NCI-H1092 (cell line): ENCODE results near the gene TMEM135.
A peak's percentile ranks its signal among the peaks of the same experiment; 100 is the strongest.
"Not testable (repeated sequence)": the region's sequence is repeated elsewhere in the genome, so short reads cannot be mapped to it uniquely, and the experiment has no call there.

Source experiments
- DNase-seq: peaks from one replicate; lab custom pipeline; 2025; lab: John Stamatoyannopoulos, UW

The TMEM135 gene

DNA sequence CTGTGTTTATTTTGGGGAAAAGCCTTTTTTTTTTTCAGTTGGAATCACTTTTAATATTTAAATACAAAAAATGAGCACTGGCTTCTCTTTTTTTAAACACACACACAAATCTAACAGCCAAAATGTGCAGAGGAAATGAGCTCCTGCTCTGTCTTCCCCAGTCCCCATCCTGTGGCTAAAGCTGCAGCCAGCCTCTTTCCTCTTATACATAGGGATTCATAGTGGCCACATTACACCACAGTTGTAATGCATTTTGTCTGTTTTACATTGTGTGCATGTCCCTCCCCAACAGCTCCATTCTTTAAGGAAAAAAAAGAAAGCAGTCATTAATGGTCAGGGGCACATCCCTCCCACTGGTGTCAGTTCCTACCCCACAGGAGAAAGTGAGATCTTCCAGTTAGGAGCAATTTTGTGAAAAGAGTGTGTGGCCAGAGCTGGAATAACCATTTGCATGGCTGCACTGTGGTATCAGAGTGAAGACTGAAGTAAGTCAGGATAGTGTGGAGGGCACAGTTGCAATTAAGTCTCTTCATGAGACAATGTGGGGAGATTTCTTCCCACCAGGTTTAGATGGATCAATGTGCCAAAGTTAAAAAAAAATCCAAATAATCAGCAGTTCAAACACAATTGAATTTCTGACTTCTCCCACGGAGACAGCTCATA, 220.6 kb downstream of the TMEM135 start:
- no peak for DNase-seq

DNA sequence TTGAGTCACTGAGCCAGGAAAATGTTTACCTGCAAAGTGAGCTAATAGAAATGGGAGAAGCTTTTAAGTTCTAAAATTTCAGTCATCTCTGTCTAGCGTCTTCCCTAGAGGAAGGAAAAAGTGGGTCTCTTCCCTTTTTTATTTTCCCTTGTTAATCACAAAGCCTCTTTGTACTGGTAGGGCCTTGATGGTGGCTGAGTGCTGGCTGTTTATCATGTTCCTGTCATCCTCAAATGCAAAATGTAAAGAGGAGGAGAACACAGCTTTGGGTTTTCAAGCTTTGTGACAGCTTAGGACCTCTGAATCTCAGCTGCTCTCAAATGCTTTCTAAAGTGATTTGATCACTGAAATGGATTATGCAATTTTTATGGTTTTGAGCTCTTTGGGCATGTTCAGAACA, 222.0 kb downstream of the TMEM135 start:
- DNase-seq, result no peak

DNA sequence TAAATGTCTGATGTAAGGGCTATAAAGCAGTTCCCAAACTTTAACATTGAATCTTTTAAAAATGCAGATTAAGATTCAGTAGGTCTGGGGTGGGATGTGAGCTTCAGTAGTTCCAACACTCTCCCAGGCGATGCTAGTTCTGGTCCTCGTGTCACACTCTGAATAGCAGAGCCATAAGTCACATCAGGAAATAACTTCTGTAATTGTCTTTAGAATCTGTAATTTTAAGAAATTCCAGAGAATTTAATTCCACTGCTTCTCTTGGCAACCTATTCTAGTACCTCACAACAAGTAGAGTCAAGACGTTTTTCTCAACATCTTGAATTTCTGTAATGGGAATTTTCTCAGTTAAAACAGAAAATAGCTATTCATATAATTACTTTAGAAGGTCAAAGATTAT, 223.1 kb downstream of the TMEM135 start:
- no peak for DNase-seq

DNA sequence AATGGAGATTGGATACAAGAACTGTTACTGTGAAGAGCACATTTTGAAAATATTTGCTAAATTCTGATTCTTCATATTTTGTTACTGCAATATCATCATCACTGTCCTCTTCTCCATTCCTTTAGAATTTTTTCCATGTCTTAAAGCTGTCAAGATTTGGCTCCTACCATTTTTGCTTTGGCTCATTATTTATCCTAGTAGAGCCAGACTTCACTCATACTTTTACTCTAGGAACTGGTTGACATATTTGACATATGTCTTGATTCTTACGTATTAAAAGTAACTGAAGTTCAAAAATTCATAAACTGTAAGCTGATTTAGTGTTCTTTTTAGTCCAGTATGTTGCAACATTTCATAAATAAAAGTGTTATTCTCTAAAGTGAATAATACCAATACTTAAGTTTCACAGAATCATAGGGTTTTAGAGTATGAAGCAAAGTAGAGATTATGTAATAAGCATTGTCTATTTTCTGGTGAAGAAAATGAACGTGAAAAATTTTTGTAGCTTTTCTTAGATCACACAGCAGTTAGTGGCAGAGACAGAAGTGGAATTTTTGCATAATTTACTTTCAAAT, 225.6 kb downstream of the TMEM135 start:
- no peak for DNase-seq

DNA sequence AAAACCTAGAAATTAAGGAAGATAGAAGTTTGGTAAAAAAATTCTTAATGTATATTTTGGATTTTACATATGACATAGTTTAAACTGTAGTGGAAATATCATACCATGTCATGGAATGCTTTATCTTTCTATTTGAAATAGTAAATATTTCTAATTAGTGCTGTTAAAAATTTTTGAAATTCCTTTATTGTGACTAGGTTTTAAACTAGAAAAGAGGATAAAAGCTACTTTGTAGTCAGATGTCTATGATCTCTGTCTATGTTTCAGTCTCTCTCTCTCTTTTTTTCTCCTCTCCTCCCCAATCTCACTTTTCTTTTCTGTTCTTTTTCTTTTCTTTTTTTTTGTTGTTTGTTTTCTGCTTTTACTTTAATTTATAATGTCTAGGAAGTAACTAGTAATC, 226.2 kb downstream of the TMEM135 start:
- DNase-seq, result no peak

DNA sequence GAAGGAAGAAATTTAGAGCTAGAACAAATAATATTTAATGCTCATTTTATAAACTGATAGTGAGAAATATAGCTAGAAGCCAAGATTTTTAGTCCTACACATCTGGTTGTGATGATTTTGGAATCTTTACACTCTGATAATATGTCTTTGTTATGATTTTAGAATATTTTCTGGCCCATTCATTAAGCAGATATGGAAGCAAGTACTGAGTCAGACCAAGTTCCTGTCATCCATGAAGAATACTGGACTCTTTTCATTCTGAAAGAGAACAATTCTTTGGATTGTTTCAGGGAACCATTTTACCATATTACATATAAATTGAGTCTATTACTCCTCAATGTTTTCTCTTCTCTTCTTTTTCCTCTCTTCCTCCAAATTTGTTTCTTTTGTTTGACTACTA, 227.4 kb downstream of the TMEM135 start:
- DNase-seq, result no peak

DNA sequence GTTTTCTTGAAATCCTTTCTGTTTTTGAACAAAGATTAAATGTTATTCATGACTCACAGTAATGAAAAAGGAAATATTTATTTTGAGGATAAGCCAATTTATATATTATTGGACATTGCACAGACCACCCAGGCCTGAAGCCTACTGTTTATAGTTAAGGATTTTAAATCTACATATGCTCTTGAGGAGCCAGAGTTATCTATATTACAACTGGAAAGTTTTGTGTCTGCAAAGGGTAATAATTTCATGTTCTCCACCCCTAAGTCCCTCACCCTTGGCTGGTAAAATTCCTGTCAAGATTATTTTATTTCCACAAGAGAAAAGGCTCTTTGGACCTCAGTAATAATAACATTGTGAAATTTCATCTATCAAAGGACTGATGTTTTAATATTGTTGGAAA, 228.2 kb downstream of the TMEM135 start:
- DNase-seq, result no peak

DNA sequence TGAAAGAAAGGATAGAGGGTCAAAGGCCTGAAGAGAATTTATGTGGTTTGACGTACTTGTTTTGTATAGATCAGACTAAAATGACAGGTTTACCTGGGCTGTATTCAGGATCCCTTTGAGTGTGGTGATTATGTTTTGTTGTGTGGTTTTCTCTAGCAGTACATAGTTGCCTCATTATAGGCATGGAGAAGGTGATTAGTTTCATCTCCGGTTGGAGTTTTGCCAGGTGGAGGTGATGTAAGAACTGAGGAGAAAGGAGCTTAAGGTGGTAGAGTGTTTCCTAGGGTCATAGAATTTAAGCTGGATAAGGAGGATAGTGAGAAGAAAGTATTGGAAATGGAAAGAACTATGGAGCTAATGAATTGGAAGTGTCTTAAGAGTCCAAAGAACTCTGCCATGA, 229.0 kb downstream of the TMEM135 start:
- no peak for DNase-seq

DNA sequence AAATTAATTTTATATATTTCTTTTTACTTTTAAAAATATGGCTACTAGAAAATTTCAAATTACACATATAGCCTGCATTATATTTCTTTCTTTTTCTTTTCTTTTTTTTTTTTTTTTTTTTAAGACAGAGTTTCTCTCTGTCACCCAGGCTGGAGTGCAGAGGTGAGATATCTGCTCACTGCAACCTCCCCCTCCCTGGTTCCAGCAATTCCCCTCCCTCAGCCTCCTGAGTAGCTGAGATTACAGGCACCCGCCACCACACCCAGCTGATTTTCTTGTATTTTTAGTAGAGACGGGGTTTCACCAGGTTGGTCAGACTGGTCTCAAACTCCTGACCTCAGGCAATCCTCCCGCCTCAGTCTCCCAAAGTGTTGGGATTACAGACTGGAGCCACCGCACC, 234.2 kb downstream of the TMEM135 start:
- not testable (repeated sequence) for DNase-seq

DNA sequence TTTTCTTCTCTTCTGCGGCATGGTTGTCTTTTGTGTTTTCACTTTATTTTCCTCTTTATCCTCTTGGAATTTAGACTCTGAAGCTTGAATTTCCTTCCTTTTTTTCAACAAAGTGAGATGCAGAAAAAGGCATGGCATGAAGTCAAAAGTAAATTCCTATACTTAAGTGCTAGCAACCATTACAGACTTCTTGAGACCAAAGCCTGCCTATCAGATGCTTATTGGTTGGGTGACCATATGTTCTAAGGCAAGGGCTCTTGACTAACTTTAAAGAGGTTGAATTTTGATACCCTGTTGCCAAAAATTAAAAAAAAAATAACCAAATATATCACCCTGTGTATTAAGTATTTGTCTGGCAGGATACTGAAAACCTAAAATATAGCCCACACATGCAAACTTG, 237.4 kb downstream of the TMEM135 start:
- DNase-seq, result no peak

DNA sequence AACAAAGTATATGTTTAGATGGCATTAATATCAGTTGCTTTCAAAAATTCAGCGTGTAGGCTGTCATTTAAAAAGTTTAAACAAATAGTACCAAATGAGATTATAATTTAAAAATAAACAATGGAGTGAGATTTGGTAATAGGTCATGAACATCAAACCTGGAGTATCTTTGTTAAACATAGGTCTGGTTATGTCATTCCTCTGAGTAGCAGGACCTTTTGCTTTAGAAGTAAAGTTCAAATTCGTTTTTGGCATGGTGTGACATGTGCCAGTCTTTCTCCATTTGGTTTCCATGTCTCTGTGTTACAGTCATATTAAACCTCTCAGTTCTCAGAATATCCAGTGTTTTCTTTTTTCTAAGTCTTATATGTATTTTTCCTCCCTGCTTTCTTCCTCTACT, 242.4 kb downstream of the TMEM135 start:
- DNase-seq, result no peak

DNA sequence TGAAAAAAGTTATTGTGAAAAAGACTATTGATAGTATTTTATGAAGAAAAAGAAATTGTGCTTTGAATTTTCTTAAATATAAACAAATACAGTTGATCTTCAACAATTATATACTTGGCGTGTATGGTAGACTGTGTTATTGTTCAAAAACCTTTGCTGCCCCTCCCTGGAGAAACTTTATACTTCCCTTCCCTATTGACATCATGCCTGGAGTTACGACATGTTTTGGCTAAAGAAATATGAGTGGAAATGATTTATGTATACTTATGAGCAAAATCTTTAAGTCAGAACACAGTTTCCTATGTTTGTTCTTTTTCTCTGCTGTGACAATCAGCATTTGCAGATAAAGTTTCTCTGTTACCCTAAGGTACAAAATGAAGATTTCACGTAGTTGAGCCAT, 243.8 kb downstream of the TMEM135 start:
- DNase-seq, result no peak

DNA sequence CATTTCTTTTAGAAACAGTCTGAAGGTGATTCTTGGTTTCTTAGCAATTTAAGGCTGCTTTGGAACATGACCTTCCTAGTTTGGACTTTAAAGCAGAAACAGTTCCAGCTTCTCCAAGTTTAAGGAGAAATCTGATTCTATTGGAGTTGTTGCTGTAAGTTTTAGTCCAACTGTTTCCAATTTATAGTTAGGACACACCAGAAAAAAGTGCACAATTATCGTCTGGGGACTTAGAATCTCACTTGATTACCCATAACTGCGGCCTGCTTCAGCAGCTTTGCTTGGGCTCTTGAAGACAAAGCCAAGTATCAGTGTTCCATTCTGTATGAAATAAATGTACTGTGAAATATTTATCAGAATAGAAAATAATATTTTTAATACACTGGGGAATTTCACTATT, 246.6 kb downstream of the TMEM135 start:
- DNase-seq, result no peak

DNA sequence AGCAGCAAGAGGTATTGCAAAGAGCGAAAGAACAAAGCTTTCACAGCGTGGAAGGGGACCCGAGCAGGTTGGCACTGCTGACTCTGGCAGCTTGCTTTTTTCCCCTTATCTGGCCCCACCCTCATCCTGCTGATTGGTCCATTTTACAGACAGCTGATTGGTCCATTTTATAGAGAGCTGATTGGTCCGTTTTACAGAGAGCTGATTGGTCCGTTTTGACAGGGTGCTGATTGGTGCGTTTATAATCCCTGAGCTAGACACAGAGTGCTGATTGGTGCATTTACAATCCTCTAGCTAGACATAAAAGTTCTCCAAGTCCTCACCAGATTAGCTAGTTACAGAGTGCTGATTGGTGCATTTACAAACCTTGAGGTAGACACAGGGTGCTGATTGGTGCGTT, 247.9 kb downstream of the TMEM135 start:
- DNase-seq, result not testable (repeated sequence)

DNA sequence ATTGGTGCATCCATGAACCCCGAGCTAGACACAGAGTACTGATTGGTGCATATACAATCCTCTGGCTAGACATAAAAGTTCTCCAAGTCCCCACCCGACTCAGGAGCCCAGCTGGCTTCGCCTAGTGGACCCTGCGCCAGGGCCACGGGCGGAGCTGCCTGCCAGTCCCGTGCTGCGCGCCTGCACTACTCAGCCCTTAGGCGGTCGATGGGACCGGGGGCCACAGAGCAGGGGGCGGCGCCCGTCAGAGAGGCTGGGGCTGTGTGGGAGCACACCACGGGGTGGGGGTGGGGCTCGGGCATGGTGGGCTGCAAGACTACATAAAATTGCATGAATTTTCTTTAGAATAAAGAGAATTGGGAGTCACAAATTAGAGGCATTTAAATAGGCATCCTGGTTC, 248.6 kb downstream of the TMEM135 start:
- DNase-seq, result no peak

DNA sequence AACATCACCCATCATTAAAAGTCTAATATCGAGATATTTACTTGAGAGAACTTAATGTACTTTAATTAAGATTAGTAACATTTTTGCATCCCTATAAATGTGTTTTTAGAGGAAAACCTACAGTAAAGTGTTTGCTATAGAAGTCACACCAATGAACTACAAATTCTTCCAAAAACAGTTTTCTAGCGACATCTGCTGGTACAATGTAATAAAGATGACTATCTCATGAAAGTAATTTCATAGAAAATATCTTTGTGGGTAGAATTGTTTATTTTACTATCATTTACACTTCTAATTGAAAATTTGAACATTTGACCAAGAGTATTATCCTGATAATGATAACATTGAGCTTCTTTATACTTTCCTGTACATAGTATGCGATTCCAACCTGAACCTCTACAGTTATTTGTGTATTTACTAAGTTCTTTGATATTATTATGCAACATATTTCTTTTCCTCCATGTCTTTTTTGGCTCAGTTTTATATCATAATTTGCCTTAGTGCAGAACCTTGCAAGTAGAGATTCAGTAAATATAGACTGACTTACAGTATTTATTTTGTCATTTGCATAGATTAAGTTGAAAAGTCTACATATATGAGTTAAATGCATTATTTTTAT, 252.7 kb downstream of the TMEM135 start:
- peak; percentile 77 for DNase-seq

DNA sequence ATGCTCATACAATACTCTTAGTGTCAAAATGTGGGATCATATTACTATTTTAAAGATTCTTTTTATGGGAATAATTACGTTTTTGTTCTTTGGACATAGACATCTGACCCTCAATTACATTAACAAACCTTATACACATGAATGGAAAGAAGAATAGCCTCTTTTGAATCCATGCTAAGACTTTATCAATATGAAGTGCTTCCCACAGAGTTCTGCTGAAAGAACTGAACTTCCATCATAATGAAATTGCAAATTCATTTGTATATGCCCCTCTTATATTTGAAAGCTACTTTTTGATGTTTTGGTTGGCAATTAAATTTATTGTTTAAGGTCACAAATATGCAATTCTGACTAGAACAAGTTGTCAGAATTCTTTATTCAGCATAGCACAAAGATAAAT, 254.9 kb downstream of the TMEM135 start:
- DNase-seq, result no peak

DNA sequence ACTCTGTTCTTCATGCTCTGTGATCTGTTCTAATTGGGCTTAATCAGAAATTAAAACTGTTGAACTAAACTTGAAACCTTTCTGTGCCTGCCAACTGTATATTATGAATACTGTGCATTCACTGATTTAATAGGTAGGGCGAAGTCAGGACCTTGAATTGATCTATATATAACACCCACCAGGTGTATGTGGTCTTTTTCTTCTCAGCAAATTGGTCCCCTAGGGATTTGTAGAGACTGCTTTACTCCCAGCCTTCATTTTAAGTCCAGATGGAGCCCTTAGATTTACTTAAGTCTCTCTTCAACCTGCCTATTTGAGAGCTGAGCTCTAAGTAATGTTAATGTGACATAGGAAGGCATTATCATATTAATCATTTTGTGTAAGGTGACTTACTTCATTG, 257.5 kb downstream of the TMEM135 start:
- DNase-seq, result no peak

DNA sequence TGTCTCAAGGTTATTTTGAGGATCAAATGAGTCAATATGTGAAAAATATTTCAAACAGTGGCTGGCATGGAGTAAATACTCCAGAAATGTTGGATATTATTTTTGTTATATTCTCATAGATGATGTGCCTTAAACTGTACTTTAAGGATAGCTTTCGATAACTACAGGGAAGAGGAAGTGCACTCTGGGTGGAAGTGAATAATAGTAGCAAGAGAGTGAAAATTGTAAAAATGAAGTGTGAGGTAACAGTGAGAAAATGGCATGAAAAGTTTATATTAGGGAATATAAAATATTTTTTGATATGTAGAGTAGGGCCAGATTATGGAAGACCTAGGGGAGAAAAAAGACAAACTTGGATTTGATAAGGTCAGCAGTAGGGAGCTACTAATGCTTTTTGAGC, 258.9 kb downstream of the TMEM135 start:
- DNase-seq, result no peak

DNA sequence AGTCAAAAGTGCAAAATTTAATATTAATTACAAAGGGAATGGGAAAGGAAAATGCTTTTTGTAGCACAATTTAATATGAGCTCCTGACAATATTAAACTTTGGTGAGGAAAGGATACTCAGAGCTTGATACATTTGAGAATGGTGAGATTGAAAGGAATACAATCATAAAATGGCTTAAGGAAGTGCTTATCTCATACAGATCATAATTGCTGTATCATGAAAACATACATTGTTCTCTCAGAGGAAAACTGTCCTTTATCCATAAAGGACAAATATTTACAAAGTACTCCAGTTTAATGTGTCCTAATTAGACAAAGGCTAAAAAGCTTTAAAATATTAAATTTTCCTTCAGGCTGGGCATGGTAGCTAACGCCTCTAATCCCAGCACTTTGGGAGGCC, 260.4 kb downstream of the TMEM135 start:
- DNase-seq, result no peak

DNA sequence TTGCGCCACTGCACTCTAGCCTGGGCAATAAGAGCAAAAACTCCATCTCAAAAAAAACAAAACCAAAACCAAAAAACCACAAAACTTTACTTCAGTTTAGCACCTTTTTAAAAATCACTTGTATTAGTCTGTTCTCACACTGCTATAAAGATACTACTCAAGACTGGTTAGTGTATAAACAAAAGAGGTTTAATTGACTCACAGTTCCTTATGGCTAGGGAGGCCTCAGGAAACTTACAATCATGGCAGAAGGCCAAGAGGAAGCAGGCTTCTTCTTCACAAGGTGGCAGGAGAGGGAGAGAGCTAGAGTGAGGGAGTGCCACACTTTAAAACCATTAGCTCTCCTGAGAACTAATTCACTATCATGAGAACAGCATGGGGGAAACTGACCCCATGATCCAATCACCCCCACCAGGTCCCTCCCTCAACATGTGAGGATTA, 261.3 kb downstream of the TMEM135 start:
- DNase-seq, result no peak

DNA sequence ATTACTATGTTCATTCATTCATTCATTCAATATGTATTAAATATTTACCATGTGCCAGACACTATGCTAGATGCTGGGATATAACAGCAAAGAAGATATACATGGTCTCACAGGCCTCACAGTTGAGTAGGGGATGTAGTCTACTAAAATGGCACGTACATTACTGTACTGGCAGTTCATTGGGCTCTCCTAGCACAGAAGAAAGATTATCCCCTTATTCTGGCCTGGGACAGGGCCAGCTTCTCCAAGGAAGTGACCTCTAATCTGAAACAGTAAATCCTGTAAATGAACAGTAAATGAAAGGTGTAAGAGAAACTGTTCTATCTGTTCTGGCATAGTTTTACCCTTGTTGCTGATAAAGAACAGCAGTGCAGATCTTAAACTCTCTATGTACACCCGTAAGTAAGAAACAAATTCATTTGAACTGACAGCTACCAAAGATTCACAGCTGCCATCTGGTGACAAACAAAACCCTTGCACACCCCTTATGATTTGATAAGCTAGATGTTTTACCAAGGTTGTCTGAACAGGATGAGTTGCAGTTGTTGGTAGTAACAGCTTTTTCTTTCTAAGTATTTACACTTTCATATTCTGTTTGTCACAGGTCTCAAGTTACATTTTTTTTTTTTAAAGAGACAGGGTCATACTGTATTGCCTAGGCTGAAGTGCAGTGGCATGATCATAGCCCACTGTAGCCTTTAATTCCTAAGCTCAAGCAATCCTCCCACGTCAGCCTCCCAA, 263.1 kb downstream of the TMEM135 start:
- DNase-seq, result no peak
